AG04450 (cell line): Measurements from ENCODE around the gene RAN. TPM values are rescaled to one million over a fixed set of nuclear protein-coding genes. Genes with fewer than 3 reads are reported as not detected.
"Not testable (repeated sequence)": the region's sequence is repeated elsewhere in the genome, so short reads cannot be mapped to it uniquely, and the experiment has no call there.

Experiments
- CTCF ChIA-PET: fragments of 300-600, 350-600 bp; formaldehyde crosslinking; extraction: SDS; loops from one replicate; lab custom pipeline; 2022; ENCODE audit warnings: antibody characterized with exemption, inconsistent platforms; lab: Charles Lee
- POLR2A ChIA-PET: fragments of 350-600 bp; formaldehyde crosslinking; extraction: SDS; loops from one replicate; lab custom pipeline; 2021; ENCODE audit warnings: antibody characterized with exemption, inconsistent platforms; lab: Yijun Ruan, JAX
- DNase-seq: peaks from one replicate; pipeline ENCODE4 v3.0.0-alpha.2; 2011; ENCODE audit warnings: low read depth, low spot score
- H3K27ac ChIP-seq: one replicate; pipeline ENCODE4 v1.5.1; 2012; ENCODE audit warnings: low read depth, low read length, control low read depth
- H3K27me3 ChIP-seq: one replicate; pipeline ENCODE4 v1.6.0; 2012; ENCODE audit warnings: low read length; ENCODE audit not compliant: control insufficient read depth, insufficient read depth
- H3K4me3 ChIP-seq: 2 replicates; pipeline ENCODE4 v1.5.1; 2011; ENCODE audit warnings: mild to moderate bottlenecking, low read depth, low read length, control low read depth
- H3K9me3 ChIP-seq: 2 replicates; pipeline ENCODE4 v1.5.1; 2012; ENCODE audit warnings: low read length; ENCODE audit not compliant: control insufficient read depth, insufficient read depth
- CTCF ChIP-seq: IDR thresholded peaks from 2 replicates; pipeline ENCODE4 v1.5.1; 2011; ENCODE audit warnings: low read depth, low read length, control low read depth, inconsistent platforms
- polyA plus RNA-seq: library from polyadenylated mRNA; depleted of rRNA; stranded (reverse); fragments of >200 nt; gene quantifications from 2 replicates; pipeline ENCODE4 v1.2.3, GENCODE V29; 2011

The RAN gene
- polyA plus RNA-seq, 1 experiment, result 1,434 TPM

GRCh38 chr12:130879781-130880389 is 8.0 kb downstream of the RAN start:
- H3K27ac ChIP-seq, result no peak overlapping the region
- CTCF ChIA-PET, result no interaction called here
- POLR2A ChIA-PET, result no interaction called here
- TF ChIP-seq CTCF, result no peak
- DNase-seq, result no peak
- H3K27me3 ChIP-seq, result no peaks in the 10 kb centered on the region
- no peak overlapping the region for H3K4me3 ChIP-seq
- no peaks in the 10 kb centered on the region for H3K9me3 ChIP-seq

DNA sequence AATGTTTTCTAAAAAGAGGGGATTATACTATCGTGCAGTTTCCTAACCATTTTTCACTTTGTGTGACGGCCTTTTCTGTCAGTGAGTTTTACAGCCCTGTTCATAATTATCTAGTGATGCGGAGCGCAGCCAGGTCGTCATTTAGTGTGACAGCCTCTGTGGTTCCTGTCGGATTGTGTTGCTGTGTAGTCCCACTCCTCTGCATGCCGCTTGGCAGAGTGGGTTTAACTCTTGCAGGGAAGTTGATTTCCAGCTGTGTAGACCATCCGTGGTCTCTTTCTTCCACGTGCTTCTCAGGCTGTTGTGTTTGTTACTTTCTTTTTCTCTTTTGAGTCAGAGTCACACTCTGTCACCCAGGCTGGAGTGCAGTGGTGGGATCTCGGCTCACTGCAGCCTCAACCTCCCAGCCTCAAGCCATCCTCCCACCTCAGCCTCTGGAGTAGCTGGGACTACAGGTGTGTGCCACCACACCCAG is 8.6 kb downstream of the RAN start:
- no peak for DNase-seq
- no peak overlapping the region for H3K27ac ChIP-seq
- peak overlapping the region; percentile 48 for H3K4me3 ChIP-seq
- POLR2A ChIA-PET, result no interaction called here
- CTCF ChIA-PET, result no interaction called here
- no peaks in the 10 kb centered on the region for H3K9me3 ChIP-seq
- TF ChIP-seq CTCF, result no peak
- H3K27me3 ChIP-seq, result no peaks in the 10 kb centered on the region

DNA sequence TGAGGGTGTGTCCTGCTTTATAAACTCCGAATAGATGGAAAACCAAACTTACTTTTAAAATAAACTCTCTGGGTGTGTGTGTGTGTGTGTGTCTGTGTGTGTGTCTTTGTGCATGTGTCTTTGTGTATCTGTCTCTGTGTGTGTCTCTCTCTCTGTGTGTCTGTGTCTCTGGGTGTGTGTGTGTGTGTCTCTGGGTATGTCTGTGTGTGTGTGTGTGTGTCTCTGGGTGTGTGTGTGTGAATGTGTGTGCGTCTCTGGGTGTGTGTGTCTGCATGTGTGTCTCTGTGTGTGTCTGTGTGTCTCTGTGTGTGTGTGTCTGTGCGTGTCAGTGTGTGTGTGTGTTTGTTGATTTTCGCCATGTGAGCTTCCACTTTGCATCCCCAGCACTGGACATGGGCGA is 9.2 kb downstream of the RAN start:
- Histone ChIP-seq H3K27me3 (no peaks in the 10 kb centered on the region), H3K9me3 (no peaks in the 10 kb centered on the region), H3K27ac (no peak overlapping the region), H3K4me3 (no peak overlapping the region)
- ChIA-PET POLR2A (no interaction called here), CTCF (no interaction called here)
- no peak for TF ChIP-seq CTCF
- no peak for DNase-seq

DNA sequence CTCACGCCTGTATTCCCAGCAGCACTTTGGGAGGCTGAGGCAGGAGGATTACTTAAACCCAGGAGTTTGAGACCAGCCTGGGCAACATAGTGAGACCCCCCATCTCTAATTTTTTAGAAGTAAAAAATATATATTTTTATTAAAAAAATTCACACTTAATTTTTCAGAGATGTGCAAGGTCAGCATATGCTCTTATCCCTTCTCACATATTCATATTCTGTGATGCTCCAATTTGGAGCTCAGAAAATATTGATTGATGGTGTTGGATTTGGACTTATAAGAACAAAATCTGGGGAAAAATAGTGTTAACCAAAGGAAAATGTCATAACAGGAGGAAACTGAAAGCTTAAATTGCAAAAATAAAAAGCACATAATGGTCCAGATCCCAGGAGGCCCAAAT is 9.7 kb downstream of the RAN start:
- TF ChIP-seq CTCF, result no peak
- Histone ChIP-seq H3K9me3 (no peaks in the 10 kb centered on the region), H3K27me3 (no peaks in the 10 kb centered on the region), H3K27ac (no peak overlapping the region), H3K4me3 (no peak overlapping the region)
- ChIA-PET CTCF (no interaction called here), POLR2A (no interaction called here)
- DNase-seq, result no peak

DNA sequence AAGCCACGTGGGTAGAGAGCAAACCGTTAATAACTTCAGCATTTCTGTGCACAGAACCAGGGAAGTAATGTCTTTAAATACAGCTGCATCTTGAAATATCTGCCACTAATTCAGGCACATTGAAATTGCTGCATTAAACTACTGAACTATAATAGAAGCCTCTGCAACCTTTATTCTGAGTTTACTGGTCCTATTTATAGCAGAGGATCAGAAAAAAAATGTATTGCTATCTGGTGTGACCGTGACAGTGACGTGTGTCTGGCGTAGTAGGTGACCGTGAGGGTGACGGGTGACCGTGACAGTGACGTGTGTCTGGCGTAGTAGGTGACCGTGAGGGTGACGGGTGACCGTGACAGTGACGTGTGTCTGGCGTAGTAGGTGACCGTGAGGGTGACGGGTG is 15.3 kb downstream of the RAN start:
- CTCF ChIA-PET, POLR2A ChIA-PET, H3K27me3 ChIP-seq, H3K9me3 ChIP-seq, H3K4me3 ChIP-seq, DNase-seq, H3K27ac ChIP-seq: not testable (repeated sequence)

DNA sequence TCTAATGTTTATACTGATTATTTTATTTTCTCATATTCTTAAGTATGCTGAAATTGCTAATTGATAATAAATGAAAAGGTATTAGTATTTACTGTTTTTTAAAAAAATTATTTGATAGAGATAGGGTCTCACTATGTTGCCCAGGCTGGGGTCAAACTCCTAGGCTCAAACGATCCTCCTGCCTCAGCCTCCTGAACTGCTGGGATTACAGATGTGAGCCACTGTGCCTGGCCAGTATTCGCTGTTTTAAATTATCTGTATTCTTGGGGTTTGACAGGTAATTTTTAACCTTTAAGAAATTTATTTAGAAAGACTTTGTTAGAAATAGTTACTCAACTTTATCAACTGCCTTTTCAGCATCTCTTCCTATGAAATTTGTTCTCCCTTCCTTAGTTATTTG is 32.2 kb downstream of the RAN start:
- ChIA-PET CTCF (no interaction called here), POLR2A (no interaction called here)
- DNase-seq, result no peak
- H3K9me3 ChIP-seq, result no peaks in the 10 kb centered on the region; the same call in 1 of the 2 replicates
- H3K27me3 ChIP-seq, result no peaks in the 10 kb centered on the region
- no peak overlapping the region for H3K4me3 ChIP-seq
- no peak for TF ChIP-seq CTCF
- no peak overlapping the region for H3K27ac ChIP-seq

DNA sequence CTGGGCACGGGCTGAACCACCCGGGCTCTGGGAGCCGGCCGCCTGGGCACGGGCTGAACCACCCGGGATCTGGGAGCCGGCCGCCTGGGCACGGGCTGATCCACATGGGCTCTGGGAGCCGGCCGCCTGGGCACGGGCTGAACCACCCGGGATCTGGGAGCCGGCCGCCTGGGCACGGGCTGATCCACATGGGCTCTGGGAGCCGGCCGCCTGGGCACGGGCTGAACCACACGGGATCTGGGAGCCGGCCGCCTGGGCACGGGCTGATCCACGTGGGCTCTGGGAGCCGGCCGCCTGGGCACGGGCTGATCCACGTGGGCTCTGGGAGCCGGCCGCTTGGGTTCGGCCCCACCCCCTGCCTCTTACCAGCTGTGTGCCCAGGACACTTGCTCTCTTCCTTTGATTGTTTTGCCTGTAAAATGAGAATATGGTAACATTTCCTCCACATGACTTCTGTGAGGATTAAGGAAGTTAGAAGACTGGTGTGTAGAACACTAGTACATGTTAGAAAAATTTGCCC is 33.1 kb downstream of the RAN start:
- CTCF ChIA-PET, H3K27me3 ChIP-seq, POLR2A ChIA-PET, H3K27ac ChIP-seq, H3K4me3 ChIP-seq, DNase-seq, H3K9me3 ChIP-seq: not testable (repeated sequence)
